GM12878 (cell line): ENCODE results near the gene DUSP10. TPM values are rescaled to one million over a fixed set of nuclear protein-coding genes. Genes with fewer than 3 reads are reported as not detected.
A peak's percentile ranks its signal among the peaks of the same experiment; 100 is the strongest.

Source experiments
- ATAC-seq: fragments of 200-7000 bp; cut with Tn5 transposase; 3 replicates; pipeline ENCODE4 v1.9.1; 2020; ENCODE audit warnings: mild to moderate bottlenecking, moderate library complexity
- BruUV-seq: library from RNA; stranded (reverse); fragments of 400-500 nt; replicated peaks from 2 replicates; lab custom pipeline; 2021; lab: Mats Ljungman, UMichigan
- CTCF ChIA-PET: fragments of 300-600 bp; sonication (Branson Sonifier 250); formaldehyde crosslinking; extraction: SDS; loops from one replicate; lab custom pipeline; 2021; ENCODE audit warnings: inconsistent platforms; lab: Yijun Ruan, JAX
- POLR2A ChIA-PET: fragments of 350-600 bp; formaldehyde crosslinking; extraction: SDS; loops from one replicate; lab custom pipeline; 2021; ENCODE audit warnings: inconsistent platforms; lab: Charles Lee
- RAD21 ChIA-PET: fragments of 300-600 bp; sonication (Branson Sonifier 250); formaldehyde crosslinking; loops from one replicate; lab custom pipeline; 2023; ENCODE audit warnings: antibody characterized with exemption; ENCODE audit not compliant: unreplicated experiment; lab: Charles Lee
- SMC1A ChIA-PET: fragments of 300-600 bp; sonication (Branson Sonifier 250); formaldehyde crosslinking; loops from one replicate; lab custom pipeline; 2023; ENCODE audit not compliant: unreplicated experiment, uncharacterized antibody; lab: Charles Lee
- DNase-seq: peaks from one replicate; pipeline ENCODE4 v3.0.0-alpha.2; 2011; ENCODE audit warnings: low read depth, low spot score
- FAIRE-seq: peaks from 3 replicates; lab custom pipeline; 2011; peaks lifted over from hg19 to GRCh38; lab: Jason Lieb, UNC
- H2AFZ ChIP-seq: 2 replicates; pipeline ENCODE4 v1.6.0; 2011; ENCODE audit warnings: low read depth, low read length, control low read depth; ENCODE audit not compliant: control insufficient read depth
- H3K27ac ChIP-seq: 2 replicates; pipeline ENCODE4 v1.5.1; 2011; ENCODE audit warnings: control low read depth; ENCODE audit not compliant: control insufficient read depth, insufficient read depth
- H3K27me3 ChIP-seq, 2 experiments: replicated peaks in 1 of 2; 2 replicates each; pipeline versions ENCODE4 v1.6.0 to v1.6.1; 2011; ENCODE audit warnings: low read length in 1 of 2; ENCODE audit not compliant: control insufficient read depth in 2 of 2, insufficient read depth in 2 of 2
- H3K36me3 ChIP-seq, 2 experiments: 2 replicates each; pipeline ENCODE4 v1.5.1; 2011; ENCODE audit warnings: low read length in 1 of 2; ENCODE audit not compliant: control insufficient read depth in 2 of 2, insufficient read depth in 2 of 2
- H3K4me1 ChIP-seq: 2 replicates; pipeline ENCODE4 v1.6.1; 2011; ENCODE audit warnings: mild to moderate bottlenecking, low read length, moderate library complexity, mixed read lengths; ENCODE audit not compliant: control insufficient read depth, insufficient read depth
- H3K4me2 ChIP-seq: 2 replicates; pipeline ENCODE4 v1.6.0; 2011; ENCODE audit warnings: control low read depth; ENCODE audit not compliant: control insufficient read depth, insufficient read depth
- H3K4me3 ChIP-seq: fragments of 200-600 bp; sonication (generic); 2 replicates; pipeline ENCODE4 v1.5.1; 2016
- H3K79me2 ChIP-seq: 2 replicates; pipeline ENCODE4 v1.6.0; 2011; ENCODE audit warnings: low read length; ENCODE audit not compliant: control insufficient read depth, insufficient read depth
- H3K9ac ChIP-seq: 2 replicates; pipeline ENCODE4 v1.8.0; 2011; ENCODE audit warnings: low read length, control low read depth, mixed read lengths; ENCODE audit not compliant: control insufficient read depth, insufficient read depth
- H3K9me3 ChIP-seq: replicated peaks from 3 replicates; pipeline ENCODE4 v1.5.1; 2011; ENCODE audit warnings: mild to moderate bottlenecking, low read length; ENCODE audit not compliant: control insufficient read depth, insufficient read depth
- H4K20me1 ChIP-seq: 2 replicates; pipeline ENCODE4 v1.6.0; 2011; ENCODE audit not compliant: control insufficient read depth, insufficient read depth
- EGR1 ChIP-seq, 2 experiments: IDR thresholded peaks; 1 replicate in 1 of 2; 2 replicates in 1 of 2; pipeline ENCODE4 v1.6.1; 2011 to 2012; ENCODE audit warnings: low read depth in 2 of 2, low read length in 2 of 2, borderline replicate concordance in 1 of 2, mild to moderate bottlenecking in 1 of 2, moderate library complexity in 1 of 2
- HDAC6 ChIP-seq: fragments of 200-600 bp; sonication (generic); IDR thresholded peaks from one replicate; pipeline ENCODE4 v1.8.0; 2017; ENCODE audit warnings: antibody characterized with exemption; ENCODE audit not compliant: unreplicated experiment
- LARP7 ChIP-seq: fragments of 450-650 bp; IDR thresholded peaks from 2 replicates; pipeline ENCODE4 v1.6.1; 2017; ENCODE audit warnings: mild to moderate bottlenecking
- NFIC ChIP-seq: IDR thresholded peaks from 2 replicates; pipeline ENCODE4 v1.6.1; 2012; ENCODE audit warnings: low read depth, mild to moderate bottlenecking, inconsistent platforms, low read length, moderate library complexity
- NR2C1 ChIP-seq: fragments of 450-650 bp; IDR thresholded peaks from 2 replicates; pipeline ENCODE4 v1.6.1; 2017; ENCODE audit warnings: antibody characterized with exemption, mild to moderate bottlenecking, moderate library complexity
- RUNX3 ChIP-seq: IDR thresholded peaks from 2 replicates; pipeline ENCODE4 v1.6.1; 2012; ENCODE audit warnings: low read length, inconsistent platforms
- SRF ChIP-seq, 2 experiments: IDR thresholded peaks; 2 replicates each; pipeline ENCODE4 v1.6.1; 2011; ENCODE audit warnings: low read depth in 2 of 2, low read length in 2 of 2, mild to moderate bottlenecking in 1 of 2, moderate library complexity in 1 of 2
- STAT1 ChIP-seq: fragments of 450-650 bp; conservative IDR thresholded peaks from 2 replicates; pipeline ENCODE4 v1.6.1; 2014; ENCODE audit warnings: antibody characterized with exemption, mild to moderate bottlenecking
- ZNF274 ChIP-seq: IDR thresholded peaks from one replicate; pipeline ENCODE4 v1.8.0; 2011; ENCODE audit not compliant: insufficient read length, insufficient read depth
- whole genome bisulfite sequencing: methylation state at CpG from one replicate; pipeline ENCODE4 v1.1.6; 2016; ENCODE audit warnings: low lambda C conversion rate; ENCODE audit not compliant: insufficient replicate concordance, insufficient coverage; ENCODE audit errors: missing lambda C conversion rate; 5-methylcytosine and 5-hydroxymethylcytosine counted together
- in situ Hi-C: fragments of 300-500 bp; cut with MboI; formaldehyde crosslinking; loops from 9 replicates; pipeline ENCODE4 v1.14.3; 2018; ENCODE audit warnings: mixed read lengths
- intact Hi-C: fragments of 100-400 bp; cut with micrococcal nuclease; formaldehyde crosslinking; loops from one replicate; pipeline ENCODE4 v1.14.2; 2022; ENCODE audit not compliant: unreplicated experiment
- polyA plus RNA-seq, 11 experiments: library from polyadenylated mRNA; depleted of rRNA in 4 of 11; unstranded in 6 of 11; stranded (reverse) in 5 of 11; fragments of >200 nt; fragmentation: Nextera tagmentation in 4 of 11; fragmentation: Illumina TruSeq in 1 of 11; extraction: Ambion mirVana in 4 of 11; extraction: Trizol in 1 of 11; gene quantifications; 1 replicate in 1 of 11; 2 replicates in 10 of 11; pipeline versions ENCODE4 v1.2.1 to v1.2.3, GENCODE V29; 2011 to 2016; ENCODE audit warnings: inconsistent platforms in 2 of 11, missing spikeins in 2 of 11, low read depth in 1 of 11
- total RNA-seq, 4 experiments: library from RNA; depleted of rRNA in 3 of 4; stranded (reverse); fragments of >200 nt in 3 of 4; fragmentation: Illumina TruSeq in 1 of 4; extraction: Trizol in 1 of 4; gene quantifications; 2 replicates each; pipeline versions ENCODE4 v1.2.1 to v1.2.3, GENCODE V29; 2013 to 2021
- TF ChIP-seq, protein P1 (sequence below): IDR thresholded peaks from 2 replicates; pipeline ENCODE4 v1.6.1; 2012; ENCODE audit warnings: low read length, inconsistent platforms
- TF ChIP-seq, protein P2 (sequence below): IDR thresholded peaks from 2 replicates; pipeline ENCODE4 v1.6.1; 2012; ENCODE audit warnings: low read depth, low read length, improper control_type of control experiment
- TF ChIP-seq, protein P3 (sequence below): fragments of 450-650 bp; formaldehyde crosslinking; IDR thresholded peaks from 2 replicates; pipeline ENCODE4 v1.4.0; 2020; ENCODE audit warnings: mild to moderate bottlenecking, moderate library complexity
- TF ChIP-seq, protein P4 (sequence below): IDR thresholded peaks from 2 replicates; pipeline ENCODE4 v1.6.1; 2011; ENCODE audit warnings: low read depth, low read length, improper control_type of control experiment, borderline replicate concordance

Gene DUSP10
- total and polyA plus RNA-seq, 10 of the 15 experiments (the other 5 are each of a cell fraction or from before 2014, with no cell fraction given) = 20.3 to 38.4 (median 27.8) TPM

DNA sequence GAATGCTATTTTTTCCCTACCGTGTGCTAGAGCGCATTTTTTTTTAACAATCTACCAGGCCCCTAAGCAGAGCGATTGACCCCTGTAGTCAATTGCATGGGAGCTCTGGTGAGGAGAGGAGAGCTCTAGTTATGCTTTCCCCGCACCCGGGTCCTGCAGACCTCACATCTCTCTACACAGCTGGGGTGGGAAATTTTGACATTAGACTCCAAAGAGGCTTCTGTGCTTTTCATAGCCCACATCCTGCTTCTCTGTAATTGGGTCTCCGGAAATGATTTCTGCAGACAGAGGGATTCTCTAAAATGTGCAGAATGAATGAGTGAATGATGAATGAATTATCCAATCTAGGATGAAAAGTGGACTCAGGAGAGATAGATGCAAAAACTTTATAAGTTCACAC is 41.5 kb upstream of the DUSP10 start:
- POLR2A ChIA-PET = interaction anchor here (1.3 kb wide), 1 partner anchor 54 kb away, joined by 3 read pairs; no protein-coding TSS in a partner anchor
- Histone ChIP-seq H3K9ac (no peak overlapping the region), H3K4me1 (peaks cover 56% of the 10 kb centered on the region), H3K36me3 (no peaks in the 10 kb centered on the region), H3K4me3 (no peak overlapping the region), H4K20me1 (no peaks in the 10 kb centered on the region), H3K9me3 (no peaks in the 10 kb centered on the region), H3K4me2 (0 out of 2 replicates have a peak overlapping the region, but pooled peaks have one; percentile 46), H2AFZ (no peak overlapping the region), H3K79me2 (no peaks in the 10 kb centered on the region; the same call in 1 of the 2 replicates), H3K27ac (no peak overlapping the region), H3K27me3 (no peaks in the 10 kb centered on the region)
- no TSS peak for BruUV-seq
- CTCF ChIA-PET = interaction anchor here (1.0 to 12.3 kb wide), 3 partner anchors 25 to 380 kb away, joined by 5 to 153 read pairs (median 8); no protein-coding TSS in a partner anchor
- FAIRE-seq (no peak), ATAC-seq (no peak), DNase-seq (no peak)
- WGBS = 89% methylated on average over 6 of the region's 6 CpGs
- RAD21 ChIA-PET = interaction anchor here (0.9 to 15.1 kb wide), 6 partner anchors 11 to 162 kb away, joined by 3 to 393 read pairs (median 9); partner anchors contain the start of gene DUSP10
- SMC1A ChIA-PET = interaction anchor here (0.9 to 18.9 kb wide), 12 partner anchors 9 to 312 kb away, joined by 3 to 510 read pairs (median 4); no protein-coding TSS in a partner anchor
- intact Hi-C loops (no loop called here), in situ Hi-C loops (no loop called here)
- TF ChIP-seq EGR1 (IDR thresholded peaks at IDR 0.05; ENCODE audit: borderline replicate concordance in 1 of 2, low read depth in 2 of 2, low read length in 2 of 2) (no peak), SRF (IDR thresholded peaks at IDR 0.05; ENCODE audit: low read depth in 2 of 2, low read length in 2 of 2) (0 out of 4 replicates have a peak, but pooled peaks of 1 of the 2 experiments have one; percentile 35), HDAC6 (no peak), LARP7 (no peak), NFIC (0 out of 2 replicates have a peak, but pooled peaks have one; percentile 25), ZNF274 (no peak), STAT1 (no peak), NR2C1 (no peak), RUNX3 (peak; percentile 31; the same call in 1 of the 2 replicates)
- TF ChIP-seq, protein P1, sequence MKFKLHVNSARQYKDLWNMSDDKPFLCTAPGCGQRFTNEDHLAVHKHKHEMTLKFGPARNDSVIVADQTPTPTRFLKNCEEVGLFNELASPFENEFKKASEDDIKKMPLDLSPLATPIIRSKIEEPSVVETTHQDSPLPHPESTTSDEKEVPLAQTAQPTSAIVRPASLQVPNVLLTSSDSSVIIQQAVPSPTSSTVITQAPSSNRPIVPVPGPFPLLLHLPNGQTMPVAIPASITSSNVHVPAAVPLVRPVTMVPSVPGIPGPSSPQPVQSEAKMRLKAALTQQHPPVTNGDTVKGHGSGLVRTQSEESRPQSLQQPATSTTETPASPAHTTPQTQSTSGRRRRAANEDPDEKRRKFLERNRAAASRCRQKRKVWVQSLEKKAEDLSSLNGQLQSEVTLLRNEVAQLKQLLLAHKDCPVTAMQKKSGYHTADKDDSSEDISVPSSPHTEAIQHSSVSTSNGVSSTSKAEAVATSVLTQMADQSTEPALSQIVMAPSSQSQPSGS = 0 out of 2 replicates have a peak, but pooled peaks have one; percentile 14
- TF ChIP-seq, protein P2, sequence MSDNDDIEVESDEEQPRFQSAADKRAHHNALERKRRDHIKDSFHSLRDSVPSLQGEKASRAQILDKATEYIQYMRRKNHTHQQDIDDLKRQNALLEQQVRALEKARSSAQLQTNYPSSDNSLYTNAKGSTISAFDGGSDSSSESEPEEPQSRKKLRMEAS = no peak
- TF ChIP-seq, protein P3, sequence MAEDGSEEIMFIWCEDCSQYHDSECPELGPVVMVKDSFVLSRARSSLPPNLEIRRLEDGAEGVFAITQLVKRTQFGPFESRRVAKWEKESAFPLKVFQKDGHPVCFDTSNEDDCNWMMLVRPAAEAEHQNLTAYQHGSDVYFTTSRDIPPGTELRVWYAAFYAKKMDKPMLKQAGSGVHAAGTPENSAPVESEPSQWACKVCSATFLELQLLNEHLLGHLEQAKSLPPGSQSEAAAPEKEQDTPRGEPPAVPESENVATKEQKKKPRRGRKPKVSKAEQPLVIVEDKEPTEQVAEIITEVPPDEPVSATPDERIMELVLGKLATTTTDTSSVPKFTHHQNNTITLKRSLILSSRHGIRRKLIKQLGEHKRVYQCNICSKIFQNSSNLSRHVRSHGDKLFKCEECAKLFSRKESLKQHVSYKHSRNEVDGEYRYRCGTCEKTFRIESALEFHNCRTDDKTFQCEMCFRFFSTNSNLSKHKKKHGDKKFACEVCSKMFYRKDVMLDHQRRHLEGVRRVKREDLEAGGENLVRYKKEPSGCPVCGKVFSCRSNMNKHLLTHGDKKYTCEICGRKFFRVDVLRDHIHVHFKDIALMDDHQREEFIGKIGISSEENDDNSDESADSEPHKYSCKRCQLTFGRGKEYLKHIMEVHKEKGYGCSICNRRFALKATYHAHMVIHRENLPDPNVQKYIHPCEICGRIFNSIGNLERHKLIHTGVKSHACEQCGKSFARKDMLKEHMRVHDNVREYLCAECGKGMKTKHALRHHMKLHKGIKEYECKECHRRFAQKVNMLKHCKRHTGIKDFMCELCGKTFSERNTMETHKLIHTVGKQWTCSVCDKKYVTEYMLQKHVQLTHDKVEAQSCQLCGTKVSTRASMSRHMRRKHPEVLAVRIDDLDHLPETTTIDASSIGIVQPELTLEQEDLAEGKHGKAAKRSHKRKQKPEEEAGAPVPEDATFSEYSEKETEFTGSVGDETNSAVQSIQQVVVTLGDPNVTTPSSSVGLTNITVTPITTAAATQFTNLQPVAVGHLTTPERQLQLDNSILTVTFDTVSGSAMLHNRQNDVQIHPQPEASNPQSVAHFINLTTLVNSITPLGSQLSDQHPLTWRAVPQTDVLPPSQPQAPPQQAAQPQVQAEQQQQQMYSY (CRISPR knock-in tag) = no peak
- TF ChIP-seq, protein P4, sequence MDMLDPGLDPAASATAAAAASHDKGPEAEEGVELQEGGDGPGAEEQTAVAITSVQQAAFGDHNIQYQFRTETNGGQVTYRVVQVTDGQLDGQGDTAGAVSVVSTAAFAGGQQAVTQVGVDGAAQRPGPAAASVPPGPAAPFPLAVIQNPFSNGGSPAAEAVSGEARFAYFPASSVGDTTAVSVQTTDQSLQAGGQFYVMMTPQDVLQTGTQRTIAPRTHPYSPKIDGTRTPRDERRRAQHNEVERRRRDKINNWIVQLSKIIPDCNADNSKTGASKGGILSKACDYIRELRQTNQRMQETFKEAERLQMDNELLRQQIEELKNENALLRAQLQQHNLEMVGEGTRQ = no peak
